GM10266 (cell line): ENCODE data around the gene PRKCA.

Experiments
- DNase-seq: peaks from one replicate; pipeline ENCODE4 v3.0.0; 2012; ENCODE audit errors: extremely low spot score
- CTCF ChIP-seq: IDR thresholded peaks from 2 replicates; pipeline ENCODE4 v1.5.1; 2012; ENCODE audit warnings: mild to moderate bottlenecking, low read depth; ENCODE audit not compliant: control insufficient read depth, insufficient read depth; ENCODE audit errors: missing control alignments

The PRKCA gene

GRCh38 chr17:66593116-66593515 lies 290.7 kb downstream of the PRKCA start:
- TF ChIP-seq CTCF, result no peak
- no peak for DNase-seq

- no peak for TF ChIP-seq CTCF
- DNase-seq, result no peak
Measured at GRCh38 chr17:66595893-66596292, 293.5 kb downstream of the PRKCA start.

GRCh38 chr17:66602659-66603384 lies 300.4 kb downstream of the PRKCA start:
- no peak for DNase-seq
- no peak for TF ChIP-seq CTCF

- no peak for TF ChIP-seq CTCF
Measured at GRCh38 chr17:66604376-66604775, 302.0 kb downstream of the PRKCA start.

GRCh38 chr17:66605541-66605940 lies 303.1 kb downstream of the PRKCA start:
- no peak for DNase-seq
- TF ChIP-seq CTCF, result no peak

More at GRCh38 chr17:66604376-66604775, 302.0 kb downstream of the PRKCA start:
- no peak for DNase-seq

- TF ChIP-seq CTCF, result no peak
- no peak for DNase-seq
Measured at GRCh38 chr17:66610361-66611133, 308.1 kb downstream of the PRKCA start.

- no peak for DNase-seq
- no peak for TF ChIP-seq CTCF
Measured at GRCh38 chr17:66611397-66611796, 309.0 kb downstream of the PRKCA start.
